GM18907 (cell line): Measurements from ENCODE around the gene TRPC4AP.
"Not testable (repeated sequence)": the region's sequence is repeated elsewhere in the genome, so short reads cannot be mapped to it uniquely, and the experiment has no call there.

Experiments used
- ATAC-seq: cut with Tn5 transposase; IDR thresholded peaks from one replicate; pipeline ENCODE4 v1.9.1; 2021; ENCODE audit warnings: mild to moderate bottlenecking, moderate library complexity; ENCODE audit not compliant: unreplicated experiment

The TRPC4AP gene

GRCh38 chr20:35104685-35105295 lies 12.2 kb upstream of the TRPC4AP start:
- no peak for ATAC-seq

GRCh38 chr20:35101620-35102019 lies 9.0 kb upstream of the TRPC4AP start:
- no peak for ATAC-seq

GRCh38 chr20:35093267-35093884 lies 769 bp upstream of the TRPC4AP start:
- ATAC-seq = no peak

- ATAC-seq = peak; percentile 23
Measured at GRCh38 chr20:35091816-35092523, 637 bp downstream of the TRPC4AP start.

GRCh38 chr20:35088231-35089145 lies 4.1 kb downstream of the TRPC4AP start:
- no peak for ATAC-seq

GRCh38 chr20:35087791-35088190 lies 4.8 kb downstream of the TRPC4AP start:
- ATAC-seq = no peak

GRCh38 chr20:35087355-35087754 lies 5.3 kb downstream of the TRPC4AP start:
- no peak for ATAC-seq

- ATAC-seq = no peak
Measured at GRCh38 chr20:35085477-35086225, 7.0 kb downstream of the TRPC4AP start.

- ATAC-seq = no peak
Measured at GRCh38 chr20:35084998-35085397, 7.6 kb downstream of the TRPC4AP start.

- not testable (repeated sequence) for ATAC-seq
Measured at GRCh38 chr20:35080348-35080642, 12.3 kb downstream of the TRPC4AP start.

- no peak for ATAC-seq
Measured at GRCh38 chr20:35079472-35080347, 12.9 kb downstream of the TRPC4AP start.

GRCh38 chr20:35077872-35078271 lies 14.7 kb downstream of the TRPC4AP start:
- no peak for ATAC-seq

- no peak for ATAC-seq
Measured at GRCh38 chr20:35077341-35077740, 15.3 kb downstream of the TRPC4AP start.

GRCh38 chr20:35071436-35072153 lies 21.0 kb downstream of the TRPC4AP start:
- ATAC-seq = not testable (repeated sequence)

- ATAC-seq = no peak
Measured at GRCh38 chr20:35066194-35066593, 26.4 kb downstream of the TRPC4AP start.

- ATAC-seq = no peak
Measured at GRCh38 chr20:35065181-35065580, 27.4 kb downstream of the TRPC4AP start.

GRCh38 chr20:35063168-35063567 lies 29.4 kb downstream of the TRPC4AP start:
- no peak for ATAC-seq

GRCh38 chr20:35062478-35062877 lies 30.1 kb downstream of the TRPC4AP start:
- ATAC-seq = no peak

GRCh38 chr20:35060168-35060567 lies 32.4 kb downstream of the TRPC4AP start:
- ATAC-seq = no peak
